Neuronal stem cell (in vitro differentiated cells): ENCODE measurements around the gene PIM3.

ENCODE experiments used
- DNase-seq: peaks from one replicate; pipeline ENCODE4 v3.0.0-alpha.2; 2013; ENCODE audit warnings: low spot score
- H2AFZ ChIP-seq: one replicate; pipeline ENCODE4 v1.6.1; 2013; ENCODE audit warnings: mild to moderate bottlenecking, low read length, inconsistent platforms
- H2AK5ac ChIP-seq: 2 replicates; pipeline ENCODE4 v1.6.1; 2013; ENCODE audit warnings: low read depth, mild to moderate bottlenecking, inconsistent platforms, low read length, moderate library complexity, mixed read lengths
- H2BK120ac ChIP-seq: 2 replicates; pipeline ENCODE4 v1.6.1; 2013; ENCODE audit warnings: low read depth, mild to moderate bottlenecking, inconsistent platforms, low read length, moderate library complexity, mixed read lengths
- H2BK12ac ChIP-seq: one replicate; pipeline ENCODE4 v1.6.1; 2013; ENCODE audit warnings: low read length, inconsistent platforms
- H2BK15ac ChIP-seq: 2 replicates; pipeline ENCODE4 v1.6.1; 2013; ENCODE audit warnings: mild to moderate bottlenecking, low read length, inconsistent platforms, mixed read lengths
- H2BK5ac ChIP-seq: one replicate; pipeline ENCODE4 v1.6.1; 2013; ENCODE audit warnings: inconsistent platforms, mild to moderate bottlenecking, low read length, moderate library complexity
- H3K14ac ChIP-seq: one replicate; pipeline ENCODE4 v1.6.1; 2013; ENCODE audit warnings: low read length, inconsistent platforms
- H3K18ac ChIP-seq: 2 replicates; pipeline ENCODE4 v1.6.1; 2013; ENCODE audit warnings: low read length, inconsistent platforms
- H3K23ac ChIP-seq: 2 replicates; pipeline ENCODE4 v1.6.1; 2013; ENCODE audit warnings: low read depth, mild to moderate bottlenecking, mixed read lengths, low read length, inconsistent platforms; ENCODE audit not compliant: poor library complexity
- H3K27ac ChIP-seq: replicated peaks from 3 replicates; pipeline ENCODE4 v1.5.1; 2013; ENCODE audit warnings: low read length, inconsistent platforms
- H3K27me3 ChIP-seq, 3 experiments: 2 replicates each; pipeline ENCODE4 v1.6.1; 2013; ENCODE audit warnings: low read length in 3 of 3, mild to moderate bottlenecking in 2 of 3, inconsistent platforms in 1 of 3, low read depth in 1 of 3, mixed read lengths in 1 of 3, moderate library complexity in 1 of 3; ENCODE audit not compliant: control insufficient read depth in 3 of 3, insufficient read depth in 3 of 3
- H3K36me3 ChIP-seq, 2 donors: replicated peaks in 1 of 2; 2 replicates each; pipeline ENCODE4 v1.6.1; 2013; ENCODE audit warnings: low read length in 2 of 2; ENCODE audit not compliant: control insufficient read depth in 2 of 2, insufficient read depth in 2 of 2
- H3K4ac ChIP-seq: 2 replicates; pipeline ENCODE4 v1.6.1; 2013; ENCODE audit warnings: inconsistent platforms, mild to moderate bottlenecking, low read length, moderate library complexity
- H3K4me1 ChIP-seq, 2 donors: 1 replicate in 1 of 2; 2 replicates in 1 of 2; pipeline ENCODE4 v1.6.1; 2013; ENCODE audit warnings: low read length in 2 of 2, low read depth in 1 of 2; ENCODE audit not compliant: control insufficient read depth in 2 of 2, insufficient read depth in 1 of 2
- H3K4me2 ChIP-seq: one replicate; pipeline ENCODE4 v1.6.1; 2013; ENCODE audit warnings: mild to moderate bottlenecking, low read length, inconsistent platforms; ENCODE audit not compliant: insufficient read depth, poor library complexity, severe bottlenecking
- H3K4me3 ChIP-seq, 2 donors: 2 replicates each; pipeline ENCODE4 v1.5.1; 2013; ENCODE audit warnings: low read length in 2 of 2, mild to moderate bottlenecking in 2 of 2, inconsistent platforms in 1 of 2, moderate library complexity in 1 of 2
- H3K79me1 ChIP-seq: one replicate; pipeline ENCODE4 v1.6.1; 2013; ENCODE audit warnings: low read depth, mild to moderate bottlenecking, inconsistent platforms, low read length, moderate library complexity
- H3K9ac ChIP-seq: one replicate; pipeline ENCODE4 v1.6.1; 2013; ENCODE audit warnings: mild to moderate bottlenecking, low read depth, low read length, inconsistent platforms; ENCODE audit not compliant: poor library complexity
- H3K9me3 ChIP-seq, 2 donors: replicated peaks in 1 of 2; 2 replicates each; pipeline versions ENCODE3 to v1.6.1; 2013; ENCODE audit warnings: low read length in 2 of 2, mild to moderate bottlenecking in 2 of 2, inconsistent platforms in 1 of 2, low read depth in 1 of 2, mixed read lengths in 1 of 2, moderate library complexity in 1 of 2; ENCODE audit not compliant: control insufficient read depth in 2 of 2, insufficient read depth in 1 of 2
- H4K8ac ChIP-seq: one replicate; pipeline ENCODE4 v1.6.1; 2013; ENCODE audit warnings: low read depth, mild to moderate bottlenecking, inconsistent platforms, low read length, moderate library complexity
- H4K91ac ChIP-seq: one replicate; pipeline ENCODE4 v1.6.1; 2013; ENCODE audit warnings: low read length, low read depth, mild to moderate bottlenecking, inconsistent platforms; ENCODE audit not compliant: poor library complexity
- WGBS, 2 donors: extraction: QIAGEN DNeasy Blood & Tissue Kit; methylation state at CpG; one replicate each; pipeline ENCODE4 v1.1.7; 2013; ENCODE audit warnings: missing lambda C conversion rate in 2 of 2, mixed read lengths in 1 of 2; ENCODE audit not compliant: insufficient read length in 2 of 2, insufficient replicate concordance in 1 of 2; ENCODE audit errors: extremely low coverage in 2 of 2; 5-methylcytosine and 5-hydroxymethylcytosine counted together

The PIM3 gene

DNA sequence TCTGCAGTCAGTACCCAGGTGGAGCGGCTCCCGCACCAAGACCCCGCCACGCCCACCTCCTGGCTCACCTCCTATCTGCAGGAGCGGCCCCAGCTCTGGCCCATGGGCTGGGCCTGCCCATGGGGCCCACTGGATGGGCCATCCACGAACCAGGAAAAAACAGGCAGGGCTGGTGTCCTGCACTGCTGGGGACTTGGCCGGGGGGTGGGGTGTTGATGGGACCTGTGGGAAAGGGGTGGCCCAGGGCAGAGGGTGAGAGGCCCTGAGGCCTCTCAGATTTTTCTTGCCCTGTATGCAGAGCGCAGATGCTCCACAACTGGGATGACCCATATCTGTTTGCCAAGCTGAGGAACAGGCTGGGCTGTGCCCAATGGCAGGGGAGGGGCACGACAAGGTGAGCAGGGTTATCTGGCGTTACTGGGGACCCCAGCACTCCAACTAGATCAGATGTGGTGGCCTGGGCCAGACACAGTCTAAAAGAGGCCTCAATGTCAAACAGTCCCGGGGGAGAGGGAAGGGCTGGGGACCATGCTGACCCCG lies 2.7 kb upstream of the PIM3 start:
- Histone ChIP-seq H3K9me3 (no peaks in the 10 kb centered on the region), H2AFZ (no peak overlapping the region), H3K14ac (no peak overlapping the region), H4K91ac (no peak overlapping the region), H3K79me1 (peaks cover 19% of the 10 kb centered on the region), H2AK5ac (peak overlapping the region; percentile 24), H4K8ac (no peak overlapping the region), H3K23ac (no peak overlapping the region), H3K4me3 (no peak overlapping the region), H2BK5ac (no peak overlapping the region), H3K4ac (no peak overlapping the region), H3K9ac (peak overlapping the region; percentile 44), H3K4me1 (peaks cover 15 to 23% of the 10 kb centered on the region in 2 donors), H3K18ac (peak overlapping the region; percentile 8), H3K27ac (no peak overlapping the region), H3K4me2 (no peak overlapping the region), H3K27me3 (peaks cover 0 to 7% (median 2%) of the 10 kb centered on the region in 3 experiments), H2BK12ac (no peak overlapping the region), H2BK15ac (peak overlapping the region; percentile 94), H2BK120ac (no peak overlapping the region), H3K36me3 (peaks cover 4 to 12% of the 10 kb centered on the region in 2 donors)
- no CpG with 5 or more reads among the region's 12 CpGs for WGBS, 2 donors
- no peak for DNase-seq

DNA sequence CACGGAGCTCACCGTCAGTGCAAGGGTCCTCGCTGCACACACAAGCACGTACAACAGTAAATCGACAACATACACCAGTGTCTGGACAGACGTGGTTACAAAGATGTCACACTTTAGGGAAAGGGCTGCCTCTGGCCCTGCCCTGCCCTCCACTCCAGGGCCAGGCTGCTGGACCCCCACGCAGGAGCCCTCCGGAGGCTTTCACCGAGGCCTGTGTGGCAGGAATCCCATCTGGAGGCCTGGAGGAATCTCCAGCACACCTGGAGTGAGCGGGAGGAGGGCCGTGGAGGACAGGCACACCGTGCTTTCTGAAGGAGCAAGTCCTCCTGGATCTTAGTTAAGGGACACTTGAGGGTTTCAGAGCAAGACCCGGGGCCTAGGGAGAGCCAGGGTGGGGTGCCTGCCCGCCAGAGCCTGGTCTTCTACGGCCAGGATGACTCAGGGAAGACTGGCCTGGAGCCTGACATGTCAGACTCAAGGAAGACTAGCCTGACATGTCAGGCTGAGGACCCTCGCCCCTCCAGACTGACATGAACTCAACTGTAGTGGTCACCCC lies 2.1 kb upstream of the PIM3 start:
- Histone ChIP-seq H3K27ac (no peak overlapping the region), H3K4me1 (peaks cover 16 to 23% of the 10 kb centered on the region in 2 donors)

DNA sequence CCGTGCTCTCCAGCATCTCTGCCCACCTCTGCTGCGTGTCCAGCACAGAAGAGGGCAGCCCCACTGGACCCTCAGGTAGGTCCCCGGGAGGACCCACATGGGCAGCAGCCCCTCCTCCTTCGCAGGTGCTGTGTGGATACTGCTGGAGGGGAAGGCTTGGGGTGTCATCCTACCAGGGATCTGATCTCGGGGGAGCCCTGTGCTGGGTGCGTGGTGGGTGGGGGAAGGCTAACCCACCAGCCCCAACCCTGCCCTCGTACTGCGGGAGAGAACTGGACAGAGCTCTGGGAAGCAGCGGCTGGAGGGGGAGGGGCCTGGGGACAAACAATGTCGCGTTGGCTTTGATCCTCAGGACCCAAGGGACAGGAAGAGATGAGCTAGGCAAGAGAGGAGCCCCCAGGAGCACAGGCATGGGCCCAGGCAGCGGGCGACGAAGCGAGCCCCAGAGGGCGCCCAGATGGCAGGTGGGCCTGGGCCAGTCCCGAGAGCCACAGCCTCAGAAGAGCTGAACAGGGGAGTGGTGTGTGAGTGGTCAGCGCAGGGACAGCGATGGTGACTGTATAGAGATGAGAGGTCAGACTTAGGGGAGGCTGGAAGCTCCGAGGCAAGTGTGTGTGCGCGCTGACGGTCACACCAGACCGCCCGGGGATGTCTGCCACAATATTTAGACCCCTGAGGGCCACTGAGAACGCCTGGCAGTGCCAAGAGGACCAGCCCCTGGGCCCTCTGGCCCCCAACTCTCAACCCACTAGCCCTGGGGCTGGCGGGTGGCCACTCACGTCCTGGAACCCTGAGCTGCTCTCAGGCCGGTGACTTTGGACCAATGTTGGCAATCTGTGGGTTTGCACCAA lies 1.4 kb upstream of the PIM3 start:
- H3K79me1 ChIP-seq = peaks cover 26% of the 10 kb centered on the region

More for the DNA sequence above, 2.1 kb upstream of the PIM3 start:
- Histone ChIP-seq H4K8ac (no peak overlapping the region), H3K79me1 (peaks cover 23% of the 10 kb centered on the region), H2BK12ac (peak overlapping the region; percentile 93), H3K27me3 (peaks cover 0 to 7% (median 2%) of the 10 kb centered on the region in 3 experiments), H3K14ac (peak overlapping the region; percentile 21), H3K4me3 (no peak overlapping the region), H2BK5ac (no peak overlapping the region), H2BK120ac (no peak overlapping the region), H3K18ac (peak overlapping the region; percentile 88), H2AK5ac (peak overlapping the region; percentile 100), H3K9me3 (no peaks in the 10 kb centered on the region), H3K9ac (no peak overlapping the region), H3K4me2 (no peak overlapping the region), H3K23ac (peak overlapping the region; percentile 53), H2AFZ (peak overlapping the region; percentile 23), H3K36me3 (peaks cover 9 to 18% of the 10 kb centered on the region in 2 donors), H3K4ac (no peak overlapping the region), H2BK15ac (peak overlapping the region; percentile 94), H4K91ac (no peak overlapping the region)
- WGBS, 2 donors = no CpG with 5 or more reads among the region's 16 CpGs
- DNase-seq = no peak

More for the DNA sequence above, 1.4 kb upstream of the PIM3 start:
- H2BK15ac ChIP-seq = peak overlapping the region; percentile 99
- peak overlapping the region; percentile 23 for H2AFZ ChIP-seq
- H3K9me3 ChIP-seq = no peaks in the 10 kb centered on the region
- no CpG with 5 or more reads among the region's 29 CpGs for WGBS, 2 donors
- peak overlapping the region; percentile 47 for H3K14ac ChIP-seq
- H3K23ac ChIP-seq = peak overlapping the region; percentile 91
- H3K27ac ChIP-seq = no peak overlapping the region
- H3K4me2 ChIP-seq = peak overlapping the region; percentile 93
- H3K4ac ChIP-seq = peak overlapping the region; percentile 98
- peak overlapping the region; percentile 14 for H4K91ac ChIP-seq
- H3K18ac ChIP-seq = peak overlapping the region; percentile 99
- H3K4me3 ChIP-seq = peak overlapping the region; percentile 87 to 89
- H3K27me3 ChIP-seq = peaks cover 0 to 7% (median 2%) of the 10 kb centered on the region in 3 experiments
- H3K4me1 ChIP-seq = peaks cover 16 to 21% of the 10 kb centered on the region in 2 donors
- peak overlapping the region; percentile 88 for H3K9ac ChIP-seq
- H2AK5ac ChIP-seq = peak overlapping the region; percentile 100
- H2BK12ac ChIP-seq = peak overlapping the region; percentile 93
- peak overlapping the region; percentile 91 for H2BK120ac ChIP-seq
- H3K36me3 ChIP-seq = peaks cover 16 to 25% of the 10 kb centered on the region in 2 donors
- no peak for DNase-seq
- H2BK5ac ChIP-seq = peak overlapping the region; percentile 97
- H4K8ac ChIP-seq = no peak overlapping the region
